ENCODE results near the gene DERL2. TPM values are rescaled to one million over a fixed set of nuclear protein-coding genes. Genes with fewer than 3 reads are reported as not detected.
A peak's percentile ranks its signal among the peaks of the same experiment; 100 is the strongest.

The DERL2 gene
- 10 to 100 TPM; 63.1 to 63.7 TPM for total RNA-seq

GRCh38 chr17:5485270-5486205 is at the start of gene DERL2:
Gene DERL2, minus strand, starts transcription at chr17:5486178. Its CDS starts 17 bp downstream, at chr17:5486161.
- peak within 1 kb of the TSS; percentile 91 for H3K4me3 ChIP-seq
- intact Hi-C loops (cut with DNase I) = no loop called here
- DNase-seq = peak; percentile 39
- peaks cover 17% of the 10 kb centered on the region for H3K4me1 ChIP-seq
- H3K27me3 ChIP-seq = no peaks in the 10 kb centered on the region
- peak within 1 kb of the TSS; percentile 100 for H3K27ac ChIP-seq
- H3K36me3 ChIP-seq = no peaks in the 10 kb centered on the region
- no peak for TF ChIP-seq CTCF (IDR thresholded peaks at IDR 0.05)
- no peaks in the 10 kb centered on the region for H3K9me3 ChIP-seq
- H3K9ac ChIP-seq (ENCODE audit: low read depth in 2 of 2, low read length in 2 of 2) = peak within 1 kb of the TSS; percentile 88 to 89

GRCh38 chr17:5535436-5535835 is 49.5 kb upstream of the DERL2 start:
- no peak overlapping the region for H3K27ac ChIP-seq
- no peaks in the 10 kb centered on the region for H3K9me3 ChIP-seq
- H3K9ac ChIP-seq (ENCODE audit: low read depth in 2 of 2, low read length in 2 of 2) = no peak overlapping the region
- H3K27me3 ChIP-seq = no peaks in the 10 kb centered on the region
- DNase-seq = no peak
- no peak overlapping the region for H3K4me3 ChIP-seq
- H3K36me3 ChIP-seq = no peaks in the 10 kb centered on the region
- no peaks in the 10 kb centered on the region for H3K4me1 ChIP-seq
- no peak for TF ChIP-seq CTCF (IDR thresholded peaks at IDR 0.05)
- intact Hi-C loops (cut with DNase I) = no loop called here

GRCh38 chr17:5533486-5534315 is 47.7 kb upstream of the DERL2 start:
- no peaks in the 10 kb centered on the region for H3K4me1 ChIP-seq
- H3K36me3 ChIP-seq = no peaks in the 10 kb centered on the region
- no peak for DNase-seq
- intact Hi-C loops (cut with DNase I) = no loop called here
- H3K27ac ChIP-seq = no peak overlapping the region
- TF ChIP-seq CTCF (IDR thresholded peaks at IDR 0.05) = no peak
- no peak overlapping the region for H3K4me3 ChIP-seq
- H3K9me3 ChIP-seq = no peaks in the 10 kb centered on the region
- H3K9ac ChIP-seq (ENCODE audit: low read depth in 2 of 2, low read length in 2 of 2) = no peak overlapping the region
- H3K27me3 ChIP-seq = no peaks in the 10 kb centered on the region

GRCh38 chr17:5532581-5532980 is 46.6 kb upstream of the DERL2 start:
- Histone ChIP-seq H3K9ac (ENCODE audit: low read depth in 2 of 2, low read length in 2 of 2) (no peak overlapping the region), H3K36me3 (no peaks in the 10 kb centered on the region), H3K9me3 (no peaks in the 10 kb centered on the region), H3K27ac (no peak overlapping the region), H3K4me3 (no peak overlapping the region), H3K27me3 (no peaks in the 10 kb centered on the region), H3K4me1 (no peaks in the 10 kb centered on the region)
- intact Hi-C loops (cut with DNase I) = no loop called here
- TF ChIP-seq CTCF (IDR thresholded peaks at IDR 0.05) = no peak
- no peak for DNase-seq

- H3K27ac ChIP-seq = no peak overlapping the region
- no peak for TF ChIP-seq CTCF (IDR thresholded peaks at IDR 0.05)
- no peaks in the 10 kb centered on the region for H3K9me3 ChIP-seq
- no peaks in the 10 kb centered on the region for H3K4me1 ChIP-seq
- H3K27me3 ChIP-seq = no peaks in the 10 kb centered on the region
- H3K36me3 ChIP-seq = no peaks in the 10 kb centered on the region
- H3K9ac ChIP-seq (ENCODE audit: low read depth in 2 of 2, low read length in 2 of 2) = no peak overlapping the region
- intact Hi-C loops (cut with DNase I) = no loop called here
- H3K4me3 ChIP-seq = no peak overlapping the region
- no peak for DNase-seq
Observed at GRCh38 chr17:5531085-5531418, 45.1 kb upstream of the DERL2 start.
